ENCODE results near the gene FPR3.

FPR3 gene

GRCh38 chr19:51807925-51808324 lies 13.0 kb downstream of the FPR3 start:
- DNase-seq = no peak

DNA sequence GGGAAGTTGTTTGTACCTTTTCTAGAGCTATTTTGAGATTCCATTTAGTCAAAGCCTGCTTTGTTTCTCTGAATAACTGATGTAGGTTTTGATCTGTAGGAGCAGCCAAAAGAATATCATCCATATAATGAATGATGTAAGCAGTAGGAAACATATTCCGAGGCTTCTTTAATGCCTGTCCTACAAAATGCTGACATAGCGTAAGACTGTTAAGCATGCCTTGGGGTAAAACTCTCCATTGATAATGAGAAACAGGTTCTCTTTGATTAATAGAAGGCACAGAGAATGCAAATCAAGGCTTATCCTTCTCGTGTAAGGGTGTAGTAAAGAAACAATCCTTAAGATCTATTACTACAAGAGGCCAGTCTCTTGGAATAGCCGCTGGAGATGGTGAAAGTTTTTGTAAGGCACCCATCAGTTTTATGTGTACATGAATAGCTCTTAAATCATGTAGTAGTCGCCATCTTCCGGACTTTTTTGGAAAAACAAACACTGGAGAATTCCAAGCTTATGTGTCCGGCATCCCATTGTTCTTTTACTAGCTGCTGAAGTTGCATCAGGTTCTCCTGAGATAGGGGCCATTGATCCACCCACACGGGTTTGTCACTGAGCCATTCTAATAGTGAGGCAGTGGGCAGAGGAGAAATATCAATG lies 13.5 kb downstream of the FPR3 start:
- no peak for DNase-seq

DNA sequence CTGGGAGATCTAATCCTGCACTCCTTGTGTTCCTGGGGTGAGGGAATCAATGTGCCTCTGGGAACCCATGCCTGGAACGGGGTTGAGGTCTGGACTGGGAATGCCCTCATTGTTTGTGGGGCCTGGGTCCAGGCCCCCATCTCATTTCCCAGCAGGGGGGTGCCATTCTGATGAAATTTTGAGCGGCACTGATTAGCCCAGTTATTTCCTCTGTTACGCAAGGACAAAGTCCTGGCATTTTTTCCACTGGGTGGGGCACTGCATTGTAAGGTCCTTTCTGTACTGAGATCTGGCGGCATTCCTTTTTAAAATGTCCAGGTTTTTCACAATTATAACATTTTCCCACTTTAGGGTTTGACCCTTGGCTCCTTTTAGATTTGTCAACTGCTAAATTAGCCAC lies 14.8 kb downstream of the FPR3 start:
- DNase-seq = no peak

- no peak for DNase-seq
Measured at GRCh38 chr19:51810223-51810622, 15.3 kb downstream of the FPR3 start.

GRCh38 chr19:51811344-51811743 lies 16.4 kb downstream of the FPR3 start:
- DNase-seq = no peak

- DNase-seq = no peak
Measured at GRCh38 chr19:51815043-51815442, 20.1 kb downstream of the FPR3 start.

DNA sequence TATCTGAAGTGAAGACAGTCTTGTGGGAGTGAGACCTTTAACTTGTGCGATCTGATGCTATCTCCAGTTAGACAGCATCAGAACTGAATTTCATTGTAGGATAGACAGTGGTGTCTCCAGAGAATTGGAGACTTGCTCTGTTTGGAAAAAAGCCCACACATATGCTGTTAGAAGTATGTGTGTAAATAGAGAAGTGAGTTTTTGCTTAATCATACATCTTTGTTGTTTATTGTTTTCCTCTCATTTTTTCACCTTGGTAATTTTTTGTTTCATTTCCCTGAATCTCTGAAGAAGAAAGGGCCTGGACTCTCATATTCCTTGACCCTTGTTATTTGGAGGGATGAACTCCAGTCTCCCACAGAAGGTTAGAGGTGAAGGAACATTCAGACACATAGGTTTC lies 21.8 kb downstream of the FPR3 start:
- DNase-seq = no peak

DNA sequence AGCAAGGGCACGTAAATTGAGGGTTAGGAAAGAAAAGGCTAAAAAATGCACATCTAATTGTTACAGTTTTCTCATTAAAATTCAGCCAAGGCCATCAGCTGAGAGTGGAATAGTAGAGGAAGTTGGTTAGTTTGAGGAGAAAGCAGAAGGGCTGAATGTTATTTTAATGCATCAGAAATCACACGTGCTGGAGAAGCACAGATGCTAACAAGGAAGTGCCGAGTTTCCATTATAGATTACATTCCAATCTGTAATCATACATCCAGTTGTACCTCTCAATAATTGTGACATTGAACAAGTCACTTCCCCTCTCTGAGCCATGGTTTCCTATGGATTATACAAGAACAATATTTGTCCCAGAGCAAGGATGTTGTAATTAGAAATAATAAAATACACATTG lies 25.1 kb downstream of the FPR3 start:
- no peak for DNase-seq

DNA sequence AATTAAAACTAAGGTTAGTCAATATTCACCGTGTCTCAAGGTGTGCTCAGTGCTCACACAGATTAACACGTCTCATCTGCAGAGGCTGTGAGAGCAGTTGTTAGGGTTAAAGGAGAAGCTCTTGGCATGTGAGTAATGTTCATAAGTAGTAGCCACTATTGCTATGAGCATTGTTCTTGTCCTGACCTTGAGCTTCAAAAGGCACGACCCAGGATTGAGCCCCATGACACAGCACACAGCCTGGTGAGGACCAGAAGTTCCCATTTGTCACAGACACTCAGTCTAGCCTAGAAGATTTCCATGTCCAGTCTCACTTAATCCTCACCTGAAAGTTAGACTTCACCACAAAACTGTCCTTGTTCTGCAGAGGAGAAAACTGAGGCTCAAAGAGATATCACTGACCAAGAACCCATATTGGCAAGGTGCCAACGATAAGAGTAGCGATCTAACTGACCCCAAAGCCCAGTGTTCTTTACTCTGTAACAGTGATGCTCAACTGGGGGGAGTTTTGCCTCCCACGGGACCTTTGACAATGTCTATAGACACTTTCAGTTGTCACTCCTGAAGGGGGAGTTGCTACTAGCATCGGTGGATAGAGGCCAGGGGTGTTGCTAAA lies 26.0 kb downstream of the FPR3 start:
- DNase-seq = no peak

DNA sequence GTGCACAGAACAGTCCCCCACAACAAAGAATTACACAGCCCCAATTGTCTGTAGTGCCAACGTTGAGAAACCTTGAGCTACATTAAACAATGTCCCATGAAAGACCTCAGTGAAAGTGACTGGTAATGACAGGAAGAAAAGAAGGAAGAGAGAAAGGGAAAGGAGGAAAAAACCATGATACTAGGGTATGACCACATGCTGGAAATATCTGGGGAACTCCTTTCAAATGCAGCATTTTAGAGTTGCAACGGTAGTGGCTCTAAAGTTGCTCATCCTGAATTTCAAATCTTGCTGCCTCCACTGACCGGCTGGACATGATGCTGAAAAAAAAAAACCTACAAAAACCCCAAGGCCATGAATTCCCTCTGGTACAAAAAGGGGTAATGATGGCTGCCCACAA lies 26.5 kb downstream of the FPR3 start:
- no peak for DNase-seq

DNA sequence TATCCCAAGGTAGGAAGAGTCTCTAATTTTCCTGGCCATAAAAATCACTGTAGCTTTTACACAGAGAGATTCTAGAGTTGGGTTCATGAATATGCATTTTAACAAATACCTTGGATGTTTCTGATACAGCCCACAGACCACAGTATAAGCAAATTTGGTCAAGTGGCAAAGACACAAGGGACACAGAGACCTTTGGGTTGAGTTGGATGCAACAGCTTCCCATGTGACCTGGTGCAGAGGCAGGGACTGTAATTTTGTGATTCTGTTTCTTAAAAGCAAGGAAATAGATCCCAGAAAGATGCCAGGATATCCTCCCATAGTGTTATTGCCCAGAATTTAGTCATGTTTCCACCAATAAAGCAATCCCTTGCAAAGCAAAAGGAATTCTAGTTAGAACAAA lies 27.0 kb downstream of the FPR3 start:
- DNase-seq = no peak

DNA sequence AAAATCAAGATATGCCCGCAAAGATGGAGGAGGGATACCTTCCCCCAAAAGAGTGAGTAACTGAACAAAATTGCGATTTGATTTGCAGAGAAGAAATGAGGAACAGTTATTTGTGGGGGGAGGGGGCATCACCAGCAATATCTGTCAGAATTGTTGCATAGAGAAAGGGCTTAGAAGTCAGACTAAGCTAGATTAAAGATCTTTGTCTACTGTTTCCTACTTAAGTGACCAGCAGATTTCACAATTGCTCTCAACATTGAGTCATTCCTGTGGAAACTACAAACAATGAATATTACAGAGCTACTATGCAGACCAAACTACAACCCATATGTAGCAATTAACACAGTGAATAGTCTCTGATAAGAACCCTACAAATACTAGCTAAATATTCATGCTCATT lies 27.4 kb downstream of the FPR3 start:
- DNase-seq = no peak

GRCh38 chr19:51822946-51823345 lies 28.0 kb downstream of the FPR3 start:
- DNase-seq = no peak

- no peak for DNase-seq
Measured at GRCh38 chr19:51824281-51825005, 29.5 kb downstream of the FPR3 start.

DNA sequence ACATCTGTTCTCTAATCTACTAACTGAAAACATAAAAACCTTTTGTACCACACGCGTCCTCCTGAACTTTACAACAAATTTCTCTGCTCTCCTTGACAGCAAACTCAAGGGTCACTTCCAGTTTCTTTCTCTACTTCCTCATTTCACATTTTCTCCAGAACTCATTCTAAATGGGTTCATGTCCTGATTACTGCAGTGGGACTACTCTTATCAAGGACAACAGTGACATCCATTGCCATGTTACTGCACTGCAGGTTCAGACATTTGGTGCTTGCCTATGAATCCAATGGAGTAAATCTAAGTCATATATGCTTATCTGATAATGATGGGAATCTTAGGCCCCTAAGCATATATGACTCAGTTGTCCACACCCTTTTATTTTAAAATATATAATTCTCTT lies 35.3 kb downstream of the FPR3 start:
- DNase-seq = no peak

DNA sequence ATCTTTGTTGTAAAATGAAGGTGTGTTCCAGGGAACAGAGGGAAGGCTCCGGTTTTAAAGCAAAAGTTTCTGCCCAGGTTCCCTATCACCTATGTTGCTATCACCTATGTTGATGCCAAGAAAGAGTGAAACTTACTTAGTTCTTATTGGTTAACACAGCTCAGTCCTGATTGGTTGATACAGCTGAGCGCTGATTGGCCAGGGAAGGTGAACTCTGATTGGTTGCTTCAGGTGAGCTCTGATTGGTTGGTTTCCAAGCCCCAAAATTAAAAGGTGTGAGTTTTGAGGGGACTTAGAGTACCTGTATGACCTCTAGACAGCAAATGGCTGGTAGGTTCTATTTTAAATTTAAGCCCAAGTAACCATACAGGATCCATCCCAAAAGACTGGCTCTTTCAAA lies 42.2 kb downstream of the FPR3 start:
- DNase-seq = no peak

GRCh38 chr19:51861870-51862622 lies 67.1 kb downstream of the FPR3 start:
- no peak for DNase-seq

GRCh38 chr19:51873097-51873496 lies 78.1 kb downstream of the FPR3 start:
- no peak for DNase-seq

All from stimulated activated CD8-positive, alpha-beta memory T cell treated with anti-CD3 and anti-CD28 coated beads, Interleukin-4, amount 100 ng/mL, for 48 hours (primary cell).